H1 (cell line): Measurements from ENCODE around the gene DYNAP.

Source experiments
- BCL11A ChIP-seq, 2 experiments: IDR thresholded peaks; one replicate each; pipeline ENCODE4 v1.6.1; 2011; ENCODE audit warnings: low read depth in 2 of 2, low read length in 2 of 2, mild to moderate bottlenecking in 2 of 2
- CTCF ChIP-seq, 3 experiments: IDR thresholded peaks; 1 replicate in 2 of 3; 2 replicates in 1 of 3; pipeline versions ENCODE4 v1.5.1 to v1.6.1; 2011; ENCODE audit warnings: low read length in 3 of 3, mild to moderate bottlenecking in 3 of 3, inconsistent platforms in 2 of 3, low read depth in 1 of 3, moderate library complexity in 1 of 3; ENCODE audit not compliant: insufficient read depth in 1 of 3; ENCODE audit errors: control extremely low read depth in 1 of 3
- POLR2A ChIP-seq, 2 experiments: IDR thresholded peaks; 1 replicate in 1 of 2; 2 replicates in 1 of 2; pipeline ENCODE4 v1.6.1; 2011; ENCODE audit warnings: low read depth in 2 of 2, low read length in 2 of 2, mild to moderate bottlenecking in 2 of 2; ENCODE audit errors: control extremely low read depth in 1 of 2
- POLR2AphosphoS5 ChIP-seq: IDR thresholded peaks from 2 replicates; pipeline ENCODE4 v1.6.1; 2011; ENCODE audit warnings: low read depth, low read length
- SP1 ChIP-seq: IDR thresholded peaks from 2 replicates; pipeline ENCODE4 v1.6.1; 2011; ENCODE audit warnings: low read depth, low read length
- TAF1 ChIP-seq: IDR thresholded peaks from 2 replicates; pipeline ENCODE4 v1.6.1; 2011; ENCODE audit warnings: mild to moderate bottlenecking, low read depth, low read length
- TEAD4 ChIP-seq: IDR thresholded peaks from 2 replicates; pipeline ENCODE4 v1.6.1; 2012; ENCODE audit warnings: low read depth, low read length, inconsistent platforms, mixed read lengths

- TF ChIP-seq TEAD4 (no peak), CTCF (IDR thresholded peaks at IDR 0.05; ENCODE audit: control extremely low read depth in 1 of 3, insufficient read depth in 1 of 3, low read depth in 1 of 3, low read length in 3 of 3) (no peak), POLR2A (IDR thresholded peaks at IDR 0.05; ENCODE audit: control extremely low read depth in 1 of 2, low read depth in 2 of 2, low read length in 2 of 2) (no peak), POLR2AphosphoS5 (no peak), SP1 (no peak), TAF1 (no peak), BCL11A (IDR thresholded peaks at IDR 0.05; ENCODE audit: low read depth in 2 of 2, low read length in 2 of 2) (no peak)
Measured at GRCh38 chr18:54612237-54612636, 21.2 kb downstream of the DYNAP start.
